Prostate gland (tissue), 2 donors: Measurements from ENCODE around the gene SGCE. TPM values are rescaled to one million over a fixed set of nuclear protein-coding genes. Genes with fewer than 3 reads are reported as not detected.
A peak's percentile ranks its signal among the peaks of the same experiment; 100 is the strongest.

Experiments
- DNase-seq: peaks from one replicate; pipeline ENCODE4 v3.0.0-alpha.2; 2019; ENCODE audit warnings: low spot score
- H3K27ac ChIP-seq, 2 donors: fragments of 200-600 bp; sonication (generic); 2 replicates each; pipeline ENCODE4 v1.5.1; 2017 to 2019
- H3K27me3 ChIP-seq: fragments of 200-600 bp; sonication (generic); replicated peaks from 2 replicates; pipeline ENCODE4 v1.5.1; 2019; ENCODE audit not compliant: insufficient read depth
- H3K36me3 ChIP-seq, 2 donors: fragments of 200-600 bp; sonication (generic); 1 replicate in 1 of 2; 2 replicates in 1 of 2; pipeline versions ENCODE4 v1.5.1 to v1.8.1; 2017 to 2019
- H3K4me1 ChIP-seq: fragments of 200-600 bp; sonication (generic); replicated peaks from 2 replicates; pipeline ENCODE4 v1.5.1; 2019
- H3K4me3 ChIP-seq, 2 donors: fragments of 200-600 bp; sonication (generic); 2 replicates each; pipeline ENCODE4 v1.5.1; 2017 to 2019
- H3K9me3 ChIP-seq: fragments of 200-600 bp; sonication (generic); 2 replicates; pipeline ENCODE4 v1.5.1; 2017
- CTCF ChIP-seq, 4 experiments: fragments of 200-600 bp in 2 of 4; fragments of 450-650 bp in 2 of 4; sonication (generic) in 2 of 4; IDR thresholded peaks; 1 replicate in 3 of 4; 2 replicates in 1 of 4; pipeline ENCODE4 v1.5.1; 2016 to 2019; ENCODE audit warnings: antibody characterized with exemption in 4 of 4, mild to moderate bottlenecking in 2 of 4, moderate library complexity in 2 of 4
- POLR2A ChIP-seq: fragments of 450-650 bp; IDR thresholded peaks from one replicate; pipeline ENCODE4 v1.6.1; 2016; ENCODE audit warnings: antibody characterized with exemption, mild to moderate bottlenecking
- POLR2AphosphoS5 ChIP-seq: sonication (generic); formaldehyde crosslinking; IDR thresholded peaks from one replicate; pipeline ENCODE4 v1.6.1; 2017; ENCODE audit warnings: antibody characterized with exemption
- WGBS: methylation state at CpG from one replicate; pipeline ENCODE4 v1.1.5; 2018; 5-methylcytosine and 5-hydroxymethylcytosine counted together
- intact Hi-C: fragments of 100-400 bp; cut with DNase I; formaldehyde crosslinking; loops from one replicate; pipeline ENCODE4 v1.14.2; 2022
- total RNA-seq, 2 donors: library from RNA; depleted of rRNA; stranded (reverse); fragments of >200 nt; gene quantifications; one replicate each; pipeline ENCODE4 v1.1.0, GENCODE V29; 2016

SGCE gene
- total RNA-seq, 2 donors from 2014 or later, result 34.9 to 113 TPM

DNA sequence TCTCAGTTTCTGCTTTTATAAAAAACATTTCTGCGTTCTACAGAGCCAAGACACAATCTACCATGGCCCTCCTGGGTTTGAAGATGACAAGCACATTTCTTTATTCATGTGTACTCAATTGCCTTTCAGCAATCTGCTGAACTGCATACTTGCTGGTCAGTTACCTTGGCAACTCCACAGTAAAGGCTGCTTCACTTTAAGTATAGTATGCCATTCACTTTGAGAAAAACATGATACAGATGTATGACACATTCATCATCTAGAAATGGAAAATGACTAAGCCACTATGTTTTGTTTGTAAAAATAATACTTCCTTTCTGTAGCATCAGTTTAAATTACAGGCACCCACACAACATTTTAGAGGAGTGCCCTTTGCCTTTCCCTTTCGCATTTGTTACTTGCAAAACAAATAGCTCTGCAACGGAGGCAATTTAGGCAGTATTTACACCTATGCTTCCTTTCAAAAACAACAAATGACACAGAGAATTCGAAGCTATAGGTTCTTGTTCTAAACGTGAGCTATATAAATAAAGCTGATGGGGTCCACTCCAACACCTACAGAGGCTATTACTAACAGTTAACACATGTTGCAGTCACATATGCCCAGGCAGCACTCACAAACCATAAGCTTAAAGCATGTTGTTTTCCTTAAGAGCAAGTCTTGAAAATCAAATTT is 23.5 kb downstream of the SGCE start:
- TF ChIP-seq POLR2AphosphoS5, result no peak
- no peak for TF ChIP-seq CTCF (IDR thresholded peaks at IDR 0.05)
- no peak for TF ChIP-seq POLR2A
- intact Hi-C loops, result no loop called here
- WGBS, result 60% methylated on average over 5 of the region's 5 CpGs
- no peak for DNase-seq
- Histone ChIP-seq H3K4me1 (no peaks in the 10 kb centered on the region), H3K36me3 (no peaks in the 10 kb centered on the region), H3K27me3 (no peaks in the 10 kb centered on the region), H3K27ac (no peak overlapping the region), H3K9me3 (no peaks in the 10 kb centered on the region), H3K4me3 (no peak overlapping the region)

GRCh38 chr7:94630855-94631254 is 25.1 kb downstream of the SGCE start:
- no peaks in the 10 kb centered on the region for H3K4me1 ChIP-seq
- no peak for DNase-seq
- H3K9me3 ChIP-seq, result no peaks in the 10 kb centered on the region
- 43% methylated on average over 4 of the region's 4 CpGs for WGBS
- intact Hi-C loops, result no loop called here
- TF ChIP-seq POLR2A, result no peak
- TF ChIP-seq POLR2AphosphoS5, result no peak
- no peak for TF ChIP-seq CTCF (IDR thresholded peaks at IDR 0.05)
- no peak overlapping the region for H3K27ac ChIP-seq
- H3K27me3 ChIP-seq, result no peaks in the 10 kb centered on the region
- H3K36me3 ChIP-seq, result no peaks in the 10 kb centered on the region
- H3K4me3 ChIP-seq, result no peak overlapping the region

DNA sequence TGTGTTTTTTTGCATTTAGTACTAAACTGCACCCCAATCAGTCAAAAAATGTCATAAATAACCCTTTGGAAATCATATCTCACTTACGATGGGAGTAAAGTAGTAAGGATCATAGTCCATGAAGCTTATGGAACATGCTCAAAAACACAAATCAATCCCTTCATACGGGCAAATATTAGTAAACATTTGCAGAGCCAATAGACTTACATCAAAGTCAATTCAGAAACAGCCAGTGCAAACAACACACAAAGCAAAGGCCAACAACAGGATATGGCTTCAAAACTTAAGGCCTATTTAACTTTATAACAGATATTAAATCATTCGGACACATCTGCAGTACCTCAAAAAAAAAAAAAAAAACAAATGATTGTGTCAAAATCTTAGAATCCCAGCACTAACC is 32.1 kb downstream of the SGCE start:
- Histone ChIP-seq H3K27ac (no peak overlapping the region), H3K4me3 (no peak overlapping the region), H3K9me3 (no peaks in the 10 kb centered on the region), H3K27me3 (no peaks in the 10 kb centered on the region), H3K36me3 (no peaks in the 10 kb centered on the region), H3K4me1 (no peaks in the 10 kb centered on the region)
- intact Hi-C loops, result no loop called here
- no peak for DNase-seq
- 42% methylated on average over 3 of the region's 3 CpGs for WGBS
- TF ChIP-seq CTCF (IDR thresholded peaks at IDR 0.05), result no peak
- TF ChIP-seq POLR2AphosphoS5, result no peak
- TF ChIP-seq POLR2A, result no peak

DNA sequence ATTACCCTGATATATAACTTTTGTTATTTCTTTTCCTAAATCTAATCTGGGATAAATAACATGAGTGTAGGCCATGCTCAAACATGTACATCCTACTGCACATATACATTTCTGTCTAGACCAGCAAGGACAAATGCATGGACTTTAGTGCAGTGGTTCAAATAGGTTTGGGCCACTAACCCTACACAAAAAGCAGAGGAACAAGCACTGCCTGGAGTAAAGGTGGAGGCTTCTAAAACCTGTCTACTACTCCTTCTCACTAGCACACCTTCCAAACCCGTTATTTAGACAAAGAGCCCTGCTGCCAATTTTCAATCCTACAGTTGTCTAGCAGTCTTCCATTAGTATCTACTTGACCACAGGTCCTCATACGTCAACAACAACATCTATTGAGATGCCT is 34.8 kb downstream of the SGCE start:
- Histone ChIP-seq H3K27ac (no peak overlapping the region), H3K9me3 (no peaks in the 10 kb centered on the region), H3K36me3 (no peaks in the 10 kb centered on the region), H3K4me1 (no peaks in the 10 kb centered on the region), H3K27me3 (no peaks in the 10 kb centered on the region), H3K4me3 (no peak overlapping the region)
- intact Hi-C loops, result no loop called here
- DNase-seq, result no peak
- no peak for TF ChIP-seq CTCF (IDR thresholded peaks at IDR 0.05)
- no peak for TF ChIP-seq POLR2AphosphoS5
- WGBS, result 88% methylated on average over 2 of the region's 2 CpGs

DNA sequence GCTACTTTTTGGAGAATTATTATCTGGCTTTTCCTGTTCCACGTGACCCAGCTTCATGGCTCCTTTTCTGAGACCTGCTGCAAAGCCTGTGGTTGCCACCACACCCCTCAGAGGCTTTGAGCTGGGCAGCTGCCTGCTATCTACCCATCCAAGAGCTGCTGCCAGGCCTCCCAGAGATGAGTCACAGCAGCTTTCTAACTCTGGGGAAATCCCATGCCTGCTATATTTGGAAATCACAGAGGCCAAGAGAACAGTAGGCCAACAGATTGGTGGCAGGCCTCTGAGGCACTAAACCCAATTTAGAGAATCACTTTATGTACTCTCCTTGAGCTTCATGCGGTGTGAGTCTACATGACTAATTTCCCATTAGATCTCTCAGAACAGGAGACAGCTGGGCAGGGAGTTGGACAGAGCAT is 35.2 kb downstream of the SGCE start:
- H3K27ac ChIP-seq, result no peak overlapping the region
- 13% methylated on average over 2 of the region's 2 CpGs for WGBS

More for the DNA sequence above, 35.2 kb downstream of the SGCE start:
- Histone ChIP-seq H3K9me3 (no peaks in the 10 kb centered on the region), H3K4me3 (no peak overlapping the region), H3K4me1 (no peaks in the 10 kb centered on the region), H3K36me3 (no peaks in the 10 kb centered on the region), H3K27me3 (no peaks in the 10 kb centered on the region)
- TF ChIP-seq POLR2A, result no peak
- TF ChIP-seq POLR2AphosphoS5, result peak; percentile 28
- intact Hi-C loops, result no loop called here
- peak; percentile 46 for DNase-seq
